LNCAP (cell line): Measurements from ENCODE around the gene STRBP.

Source experiments
- CTCF ChIP-seq: fragments of 450-650 bp; IDR thresholded peaks from 2 replicates; pipeline ENCODE4 v1.5.1; 2017; ENCODE audit warnings: mild to moderate bottlenecking

STRBP gene

GRCh38 chr9:123115146-123115913, 153.1 kb downstream of the STRBP start:
- TF ChIP-seq CTCF, result no peak

- no peak for TF ChIP-seq CTCF
Observed at GRCh38 chr9:123113185-123113584, 155.2 kb downstream of the STRBP start.

GRCh38 chr9:123112015-123112975, 156.1 kb downstream of the STRBP start:
- TF ChIP-seq CTCF, result no peak

- no peak for TF ChIP-seq CTCF
Observed at GRCh38 chr9:123111427-123112014, 156.9 kb downstream of the STRBP start.

GRCh38 chr9:123109540-123110279, 158.7 kb downstream of the STRBP start:
- TF ChIP-seq CTCF, result no peak

- TF ChIP-seq CTCF, result no peak
Observed at GRCh38 chr9:123108976-123109375, 159.4 kb downstream of the STRBP start.
